PFSK-1 (cell line): Measurements from ENCODE around the gene FOXO3.

Source experiments
- POLR2AphosphoS5 ChIP-seq: IDR thresholded peaks from 2 replicates; pipeline ENCODE4 v1.6.1; 2012; ENCODE audit warnings: low read depth, mild to moderate bottlenecking, control low read depth, low read length, moderate library complexity
- SIN3A ChIP-seq: IDR thresholded peaks from 2 replicates; pipeline ENCODE4 v1.6.1; 2012; ENCODE audit warnings: mild to moderate bottlenecking, low read length, moderate library complexity, borderline replicate concordance; ENCODE audit not compliant: insufficient read depth
- TAF1 ChIP-seq: IDR thresholded peaks from 2 replicates; pipeline ENCODE4 v1.6.1; 2012; ENCODE audit warnings: low read length, control low read depth, borderline replicate concordance; ENCODE audit not compliant: insufficient read depth
- TF ChIP-seq, protein P1 (sequence below), 2 experiments: IDR thresholded peaks; 2 replicates each; pipeline versions ENCODE4 v1.6.1 to v1.8.0; 2011 to 2012; ENCODE audit warnings: low read depth in 2 of 2, low read length in 2 of 2, control low read depth in 1 of 2, inconsistent platforms in 1 of 2, mild to moderate bottlenecking in 1 of 2, moderate library complexity in 1 of 2; ENCODE audit not compliant: insufficient read depth in 1 of 2

DNA sequence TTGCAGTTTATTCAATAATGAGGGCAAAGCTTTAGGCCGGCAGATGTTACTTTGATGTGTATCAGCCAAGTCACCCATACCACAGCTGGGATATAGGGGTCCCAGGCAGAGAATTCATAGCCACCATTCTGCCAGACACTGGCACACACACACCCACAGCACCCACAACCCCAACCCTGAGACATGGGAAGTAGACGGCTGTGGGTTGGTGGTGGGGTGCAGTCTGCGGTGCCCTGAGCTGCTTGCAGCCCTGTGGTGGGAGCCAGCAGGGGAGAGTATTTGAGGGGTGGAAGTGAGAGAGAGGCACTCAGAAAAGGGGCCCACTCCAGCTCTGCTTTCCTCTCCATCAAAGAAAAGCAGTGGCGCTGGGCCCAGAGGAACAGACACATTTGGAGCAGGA is 125.3 kb downstream of the FOXO3 start:
- TF ChIP-seq TAF1 (no peak), POLR2AphosphoS5 (no peak), SIN3A (no peak)
- TF ChIP-seq, protein P1, sequence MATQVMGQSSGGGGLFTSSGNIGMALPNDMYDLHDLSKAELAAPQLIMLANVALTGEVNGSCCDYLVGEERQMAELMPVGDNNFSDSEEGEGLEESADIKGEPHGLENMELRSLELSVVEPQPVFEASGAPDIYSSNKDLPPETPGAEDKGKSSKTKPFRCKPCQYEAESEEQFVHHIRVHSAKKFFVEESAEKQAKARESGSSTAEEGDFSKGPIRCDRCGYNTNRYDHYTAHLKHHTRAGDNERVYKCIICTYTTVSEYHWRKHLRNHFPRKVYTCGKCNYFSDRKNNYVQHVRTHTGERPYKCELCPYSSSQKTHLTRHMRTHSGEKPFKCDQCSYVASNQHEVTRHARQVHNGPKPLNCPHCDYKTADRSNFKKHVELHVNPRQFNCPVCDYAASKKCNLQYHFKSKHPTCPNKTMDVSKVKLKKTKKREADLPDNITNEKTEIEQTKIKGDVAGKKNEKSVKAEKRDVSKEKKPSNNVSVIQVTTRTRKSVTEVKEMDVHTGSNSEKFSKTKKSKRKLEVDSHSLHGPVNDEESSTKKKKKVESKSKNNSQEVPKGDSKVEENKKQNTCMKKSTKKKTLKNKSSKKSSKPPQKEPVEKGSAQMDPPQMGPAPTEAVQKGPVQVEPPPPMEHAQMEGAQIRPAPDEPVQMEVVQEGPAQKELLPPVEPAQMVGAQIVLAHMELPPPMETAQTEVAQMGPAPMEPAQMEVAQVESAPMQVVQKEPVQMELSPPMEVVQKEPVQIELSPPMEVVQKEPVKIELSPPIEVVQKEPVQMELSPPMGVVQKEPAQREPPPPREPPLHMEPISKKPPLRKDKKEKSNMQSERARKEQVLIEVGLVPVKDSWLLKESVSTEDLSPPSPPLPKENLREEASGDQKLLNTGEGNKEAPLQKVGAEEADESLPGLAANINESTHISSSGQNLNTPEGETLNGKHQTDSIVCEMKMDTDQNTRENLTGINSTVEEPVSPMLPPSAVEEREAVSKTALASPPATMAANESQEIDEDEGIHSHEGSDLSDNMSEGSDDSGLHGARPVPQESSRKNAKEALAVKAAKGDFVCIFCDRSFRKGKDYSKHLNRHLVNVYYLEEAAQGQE (IDR thresholded peaks at IDR 0.05; ENCODE audit: insufficient read depth in 1 of 2, low read depth in 2 of 2, low read length in 2 of 2) = no peak
